Measurements from ENCODE around the gene METTL17. TPM values are rescaled to one million over a fixed set of nuclear protein-coding genes. Genes with fewer than 3 reads are reported as not detected.
A peak's percentile ranks its signal among the peaks of the same experiment; 100 is the strongest.

METTL17 gene
- total RNA-seq, 2 donors from 2014 or later, result 65.1 to 80.2 TPM

DNA sequence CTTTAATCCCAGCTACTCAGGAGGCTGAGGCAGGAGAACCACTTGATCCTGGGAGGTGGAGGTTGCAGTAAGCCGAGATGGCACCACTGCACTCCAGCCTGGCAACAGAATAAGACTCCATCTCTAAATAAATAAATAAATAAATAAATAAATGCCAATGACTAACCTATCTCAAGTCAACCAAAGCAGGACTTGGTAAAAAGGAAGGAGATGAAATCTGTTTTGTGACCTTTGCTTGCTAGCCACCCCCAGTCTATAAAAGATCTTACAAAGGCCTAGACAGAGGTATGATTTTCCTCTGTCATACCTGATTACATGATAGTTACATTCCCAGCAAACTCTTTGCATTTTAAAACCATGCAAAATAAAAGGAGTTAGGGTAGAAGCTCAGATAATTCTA is 13.5 kb upstream of the METTL17 start:
- Mint-ChIP-seq H3K4me1 (peaks cover 5% of the 10 kb centered on the region), H3K4me3 (no peak overlapping the region), H3K27ac (no peak overlapping the region), H3K36me3 (ENCODE audit: low read depth) (no peaks in the 10 kb centered on the region), H3K27me3 (ENCODE audit: insufficient read depth) (peaks cover 21% of the 10 kb centered on the region), H3K9me3 (no peaks in the 10 kb centered on the region)
- Histone ChIP-seq H3K27me3 (ENCODE audit: control insufficient read depth, insufficient read depth, low read length, poor library complexity, severe bottlenecking) (no peaks in the 10 kb centered on the region), H3K27ac (ENCODE audit: low read depth, low read length) (no peak overlapping the region), H3K4me1 (ENCODE audit: control insufficient read depth, insufficient read depth, low read length) (no peaks in the 10 kb centered on the region), H3K9me3 (ENCODE audit: control insufficient read depth, low read length) (no peaks in the 10 kb centered on the region), H3K4me3 (ENCODE audit: low read length) (no peak overlapping the region), H3K36me3 (ENCODE audit: control insufficient read depth, insufficient read depth, low read length) (no peaks in the 10 kb centered on the region), H3K9ac (ENCODE audit: extremely low read depth, low read length, poor library complexity, severe bottlenecking) (no peak overlapping the region)
- WGBS, 2 experiments (ENCODE audit: insufficient coverage in 1 of 2, insufficient read length in 1 of 2), result 63% methylated on average over 1 of the region's 1 CpG; no CpG with 5 or more reads in 1 of the 2 experiments
- DNase-seq, result no peak
- TF ChIP-seq CTCF (conservative IDR thresholded peaks at IDR 0.05), result no peak

DNA sequence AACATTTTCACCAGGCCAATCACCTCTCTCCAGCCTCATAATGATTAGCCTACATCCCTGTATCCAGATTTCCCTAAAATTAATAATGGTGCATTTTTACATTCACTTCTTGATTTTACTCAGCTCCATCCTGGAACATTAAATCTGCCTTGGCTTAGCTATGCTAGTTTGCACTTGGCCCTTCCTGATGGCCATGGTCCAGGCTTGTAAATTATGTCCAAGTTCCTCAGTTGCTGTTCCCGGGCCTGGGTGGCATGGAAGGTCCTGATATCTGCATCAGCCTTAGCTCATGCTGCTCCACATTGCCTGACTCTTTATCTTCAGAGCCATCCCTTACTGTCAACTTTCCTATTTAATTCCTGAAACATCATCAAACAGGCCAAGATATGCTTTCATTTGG is 11.1 kb upstream of the METTL17 start:
- TF ChIP-seq CTCF (conservative IDR thresholded peaks at IDR 0.05), result no peak
- H3K36me3 ChIP-seq (ENCODE audit: control insufficient read depth, insufficient read depth, low read length), result no peaks in the 10 kb centered on the region
- no peak overlapping the region for H3K27ac Mint-ChIP-seq
- H3K36me3 Mint-ChIP-seq (ENCODE audit: low read depth), result no peaks in the 10 kb centered on the region
- no peak overlapping the region for H3K27ac ChIP-seq (ENCODE audit: low read depth, low read length)
- H3K9me3 Mint-ChIP-seq, result no peaks in the 10 kb centered on the region
- no peak overlapping the region for H3K9ac ChIP-seq (ENCODE audit: extremely low read depth, low read length, poor library complexity, severe bottlenecking)
- H3K27me3 Mint-ChIP-seq (ENCODE audit: insufficient read depth), result peaks cover 12% of the 10 kb centered on the region
- WGBS, 2 experiments (ENCODE audit: insufficient coverage in 1 of 2, insufficient read length in 1 of 2), result 82 to 90% methylated on average over 1 of the region's 1 CpG
- no peak overlapping the region for H3K4me3 Mint-ChIP-seq
- H3K27me3 ChIP-seq (ENCODE audit: control insufficient read depth, insufficient read depth, low read length, poor library complexity, severe bottlenecking), result no peaks in the 10 kb centered on the region
- no peaks in the 10 kb centered on the region for H3K4me1 ChIP-seq (ENCODE audit: control insufficient read depth, insufficient read depth, low read length)
- H3K4me3 ChIP-seq (ENCODE audit: low read length), result no peak overlapping the region
- no peaks in the 10 kb centered on the region for H3K9me3 ChIP-seq (ENCODE audit: control insufficient read depth, low read length)
- H3K4me1 Mint-ChIP-seq, result no peaks in the 10 kb centered on the region
- DNase-seq, result peak; percentile 22

DNA sequence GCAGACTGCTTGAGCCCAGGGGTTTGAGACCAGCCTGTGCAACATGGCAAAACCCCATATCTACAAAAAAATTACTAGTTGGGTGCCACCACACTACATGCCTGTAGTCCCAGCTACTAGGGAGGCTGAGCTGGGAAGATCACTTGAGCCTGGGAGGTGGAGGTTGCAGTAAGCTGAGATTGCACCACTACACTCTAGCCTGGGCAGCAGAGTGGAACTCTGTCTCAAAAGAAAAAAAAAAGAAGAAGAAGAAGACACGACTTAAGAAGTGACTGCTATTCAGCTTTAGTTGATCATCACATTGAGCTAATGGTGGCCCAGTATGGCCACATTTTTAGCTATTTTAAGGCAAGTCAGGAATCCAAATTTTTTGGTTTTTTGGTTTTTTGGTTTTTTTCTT is 8.9 kb upstream of the METTL17 start:
- peak; percentile 19 for DNase-seq
- Mint-ChIP-seq H3K9me3 (no peaks in the 10 kb centered on the region), H3K4me1 (no peaks in the 10 kb centered on the region), H3K4me3 (no peak overlapping the region), H3K36me3 (ENCODE audit: low read depth) (no peaks in the 10 kb centered on the region), H3K27ac (no peak overlapping the region), H3K27me3 (ENCODE audit: insufficient read depth) (peaks cover 18% of the 10 kb centered on the region)
- H3K4me1 ChIP-seq (ENCODE audit: control insufficient read depth, insufficient read depth, low read length), result no peaks in the 10 kb centered on the region
- H3K27ac ChIP-seq (ENCODE audit: low read depth, low read length), result no peak overlapping the region
- H3K9me3 ChIP-seq (ENCODE audit: control insufficient read depth, low read length), result no peaks in the 10 kb centered on the region
- no peaks in the 10 kb centered on the region for H3K36me3 ChIP-seq (ENCODE audit: control insufficient read depth, insufficient read depth, low read length)
- no peaks in the 10 kb centered on the region for H3K27me3 ChIP-seq (ENCODE audit: control insufficient read depth, insufficient read depth, low read length, poor library complexity, severe bottlenecking)
- H3K9ac ChIP-seq (ENCODE audit: extremely low read depth, low read length, poor library complexity, severe bottlenecking), result no peak overlapping the region
- no peak for TF ChIP-seq CTCF (conservative IDR thresholded peaks at IDR 0.05)
- WGBS, 2 experiments (ENCODE audit: insufficient coverage in 1 of 2, insufficient read length in 1 of 2), result 92 to 95% methylated on average over 1 of the region's 1 CpG
- no peak overlapping the region for H3K4me3 ChIP-seq (ENCODE audit: low read length)
